HepG2 (cell line): Measurements from ENCODE around the gene KDELR3. TPM values are rescaled to one million over a fixed set of nuclear protein-coding genes. Genes with fewer than 3 reads are reported as not detected.
A peak's percentile ranks its signal among the peaks of the same experiment; 100 is the strongest.

ENCODE experiments used
- RORA ChIP-seq: sonication (generic); formaldehyde crosslinking; IDR thresholded peaks from 2 replicates; pipeline ENCODE4 v1.5.0; 2020; ENCODE audit warnings: mild to moderate bottlenecking, missing genetic modification reagents, moderate library complexity
- SIX4 ChIP-seq: sonication (generic); formaldehyde crosslinking; IDR thresholded peaks from 2 replicates; pipeline ENCODE4 v1.4.0; 2020; ENCODE audit warnings: missing genetic modification reagents
- ZFP91 ChIP-seq: sonication (generic); formaldehyde crosslinking; IDR thresholded peaks from 2 replicates; pipeline ENCODE4 v1.9.0; 2022; ENCODE audit warnings: missing genetic modification reagents, mild to moderate bottlenecking, borderline replicate concordance
- ZNF710 ChIP-seq: sonication (generic); formaldehyde crosslinking; IDR thresholded peaks from 2 replicates; pipeline ENCODE4 v1.5.0; 2020; ENCODE audit warnings: mild to moderate bottlenecking, missing genetic modification reagents, borderline replicate concordance
- polyA plus RNA-seq, 8 experiments: library from polyadenylated mRNA; depleted of rRNA in 3 of 8; stranded (reverse) in 7 of 8; unstranded in 1 of 8; fragments of >200 nt; fragmentation: Illumina TruSeq in 4 of 8; extraction: Trizol in 4 of 8; gene quantifications; 2 replicates each; pipeline versions ENCODE4 v1.2.1 to v1.2.3, GENCODE V29; 2011 to 2016; ENCODE audit warnings: low read depth in 4 of 8, missing spikeins in 1 of 8, mixed read lengths in 1 of 8; ENCODE audit not compliant: insufficient read depth in 1 of 8
- total RNA-seq, 5 experiments: library from RNA; depleted of rRNA; stranded (reverse); fragments of >200 nt; fragmentation: Illumina TruSeq; extraction: Trizol; gene quantifications; 2 replicates each; pipeline ENCODE4 v1.2.3, GENCODE V29; 2016; ENCODE audit warnings: low read depth in 1 of 5

Gene KDELR3
- total and polyA plus RNA-seq, 2 of the 13 experiments (the other 11 are each of a cell fraction or from before 2014, with no cell fraction given), result 24.2 to 65.7 TPM

GRCh38 chr22:38422611-38423511 is 45.0 kb upstream of the KDELR3 start (continued):
- TF ChIP-seq ZNF710 (0 out of 2 replicates have a peak, but pooled peaks have one; percentile 40), ZFP91 (peak; percentile 42; the same call in 1 of the 2 replicates), SIX4 (CRISPR knock-in tag) (no peak), RORA (CRISPR knock-in tag) (no peak)
- TF ChIP-seq, all 625 proteins: peak for 17
